GM13976 (cell line): ENCODE results near the gene KRTAP5-5.
"Not testable (repeated sequence)": the region's sequence is repeated elsewhere in the genome, so short reads cannot be mapped to it uniquely, and the experiment has no call there.

Experiments used
- DNase-seq: peaks from one replicate; pipeline ENCODE4 v3.0.0; 2012; ENCODE audit warnings: low spot score
- in situ Hi-C: fragments of 300-500 bp; cut with MboI; formaldehyde crosslinking; loops from one replicate; pipeline ENCODE4 v1.12.0; 2022; ENCODE audit warnings: low sequenced_read_pairs, mixed read lengths, inconsistent platforms; ENCODE audit not compliant: unreplicated experiment
- TF ChIP-seq, protein P1 (sequence below): IDR thresholded peaks from 2 replicates; pipeline ENCODE4 v1.5.1; 2012; ENCODE audit warnings: borderline replicate concordance, mild to moderate bottlenecking; ENCODE audit not compliant: insufficient read depth; ENCODE audit errors: extremely low read depth, missing control alignments, control extremely low read depth

The KRTAP5-5 gene

DNA sequence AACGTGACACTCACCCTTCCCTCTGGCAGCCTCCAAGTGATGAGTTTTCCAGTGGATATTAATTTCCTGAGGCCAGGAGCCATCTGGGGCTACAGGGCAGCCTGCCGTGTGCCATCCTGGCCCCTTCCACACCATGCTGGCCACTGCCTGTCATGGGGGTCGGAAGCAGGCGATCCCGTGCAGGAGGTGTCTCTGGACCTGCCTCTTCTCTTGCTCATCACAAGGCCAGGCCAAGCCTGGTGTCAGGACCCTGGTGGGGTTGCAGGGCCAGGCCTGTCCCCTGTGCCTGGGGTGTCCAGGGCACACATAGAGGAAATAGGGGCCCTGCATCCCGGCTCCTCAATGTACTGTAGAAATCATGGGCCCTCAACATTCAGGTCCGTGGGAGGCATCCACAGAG lies 24.9 kb upstream of the KRTAP5-5 start:
- TF ChIP-seq, protein P1, sequence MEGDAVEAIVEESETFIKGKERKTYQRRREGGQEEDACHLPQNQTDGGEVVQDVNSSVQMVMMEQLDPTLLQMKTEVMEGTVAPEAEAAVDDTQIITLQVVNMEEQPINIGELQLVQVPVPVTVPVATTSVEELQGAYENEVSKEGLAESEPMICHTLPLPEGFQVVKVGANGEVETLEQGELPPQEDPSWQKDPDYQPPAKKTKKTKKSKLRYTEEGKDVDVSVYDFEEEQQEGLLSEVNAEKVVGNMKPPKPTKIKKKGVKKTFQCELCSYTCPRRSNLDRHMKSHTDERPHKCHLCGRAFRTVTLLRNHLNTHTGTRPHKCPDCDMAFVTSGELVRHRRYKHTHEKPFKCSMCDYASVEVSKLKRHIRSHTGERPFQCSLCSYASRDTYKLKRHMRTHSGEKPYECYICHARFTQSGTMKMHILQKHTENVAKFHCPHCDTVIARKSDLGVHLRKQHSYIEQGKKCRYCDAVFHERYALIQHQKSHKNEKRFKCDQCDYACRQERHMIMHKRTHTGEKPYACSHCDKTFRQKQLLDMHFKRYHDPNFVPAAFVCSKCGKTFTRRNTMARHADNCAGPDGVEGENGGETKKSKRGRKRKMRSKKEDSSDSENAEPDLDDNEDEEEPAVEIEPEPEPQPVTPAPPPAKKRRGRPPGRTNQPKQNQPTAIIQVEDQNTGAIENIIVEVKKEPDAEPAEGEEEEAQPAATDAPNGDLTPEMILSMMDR, result no peak
- in situ Hi-C loops, result no loop called here
- no peak for DNase-seq

DNA sequence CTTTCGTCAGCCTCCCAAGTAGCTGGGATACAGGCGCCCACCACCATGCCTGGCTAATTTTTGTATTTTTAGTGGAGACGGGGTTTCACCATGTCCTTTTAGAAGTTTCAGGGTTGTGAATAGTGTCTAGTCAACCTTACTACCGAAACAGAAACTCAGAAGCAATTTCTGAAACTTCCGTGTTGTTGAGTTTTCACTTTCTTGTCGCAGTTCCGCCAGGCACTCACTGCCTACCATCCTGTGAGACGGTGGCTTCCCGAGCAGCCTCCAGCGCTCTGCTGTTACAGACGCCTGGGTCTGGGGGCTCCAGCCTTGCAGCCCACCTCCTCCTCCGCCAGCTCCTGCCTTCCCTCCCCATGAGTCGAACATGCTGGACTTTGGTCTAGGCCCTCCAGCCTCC lies 23.7 kb upstream of the KRTAP5-5 start:
- DNase-seq, result peak; percentile 79
- in situ Hi-C loops, result not testable (repeated sequence)

DNA sequence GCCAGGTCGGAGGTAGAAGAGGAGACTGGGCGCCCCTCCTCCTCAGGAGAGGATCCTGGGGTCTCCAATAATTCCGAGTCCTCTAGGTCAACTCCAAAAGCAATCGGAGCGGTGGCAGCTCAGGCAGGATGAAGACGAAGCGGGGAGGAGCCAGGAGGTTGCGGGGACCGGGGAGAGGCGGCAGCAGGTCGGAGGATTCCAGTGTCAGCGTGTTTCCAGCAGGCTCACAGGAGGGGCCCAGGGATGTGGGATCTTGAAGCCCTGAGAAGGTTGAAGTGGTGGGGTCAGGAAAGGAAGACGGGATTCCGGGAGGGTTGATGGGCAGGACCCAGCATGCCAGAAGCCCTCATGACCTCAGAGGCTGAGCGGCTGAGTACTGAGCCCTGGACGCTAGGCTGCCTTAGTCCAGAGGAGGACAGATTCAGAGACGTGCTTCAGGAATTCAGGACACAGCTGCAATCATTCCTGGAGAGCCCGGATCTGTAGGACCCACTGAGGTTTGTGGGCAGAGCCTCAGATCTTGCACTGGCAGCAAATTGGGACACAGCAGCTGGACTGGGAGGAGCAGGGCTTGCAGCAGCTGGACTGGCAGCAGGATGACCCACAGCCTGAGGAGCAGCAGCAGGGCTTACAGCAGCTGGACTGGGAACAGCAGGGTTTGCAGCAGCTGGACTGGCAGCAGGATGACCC lies 22.3 kb upstream of the KRTAP5-5 start:
- in situ Hi-C loops, DNase-seq: not testable (repeated sequence)

DNA sequence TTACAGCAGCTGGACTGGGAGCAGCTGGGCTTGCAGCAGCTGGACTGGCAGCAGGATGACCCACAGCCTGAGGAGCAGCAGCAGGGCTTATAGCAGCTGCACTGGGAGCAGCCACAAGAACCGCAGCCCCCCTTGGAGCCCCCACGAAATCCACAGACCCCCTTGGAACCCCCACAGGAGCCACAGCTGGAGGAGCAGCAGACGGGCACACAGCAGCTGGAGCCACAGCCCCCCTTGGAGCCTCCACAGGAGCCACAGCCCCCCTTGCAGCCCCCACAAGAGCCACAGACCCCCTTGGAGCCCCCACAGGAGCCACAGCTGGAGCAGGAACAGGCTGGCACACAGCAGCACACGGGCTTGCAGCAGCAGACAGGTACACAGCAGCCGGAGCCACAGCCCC lies 21.7 kb upstream of the KRTAP5-5 start:
- DNase-seq, in situ Hi-C loops: not testable (repeated sequence)

DNA sequence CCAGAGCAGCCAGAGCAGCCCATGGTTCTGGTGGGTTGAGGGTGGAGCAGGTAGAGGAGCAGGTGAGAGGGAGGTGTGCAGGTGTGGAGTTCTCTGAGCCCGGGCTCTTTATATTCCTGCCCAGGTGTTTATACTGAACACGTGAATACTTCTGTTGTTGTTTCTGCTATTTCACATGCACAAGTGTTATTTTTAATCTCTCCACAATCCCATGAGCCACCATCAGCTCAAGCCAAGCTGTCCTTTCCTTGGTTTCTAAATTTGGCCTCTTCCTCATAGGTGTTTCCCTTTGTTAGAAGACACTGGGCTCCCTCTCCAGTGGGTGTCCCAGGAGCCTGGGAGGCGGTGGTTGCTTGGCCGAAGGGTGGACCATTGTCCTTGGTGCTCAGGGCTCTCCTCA lies 21.2 kb upstream of the KRTAP5-5 start, which contains the start of gene KRTAP5-3:
TSS of gene KRTAP5-3 (minus strand) at position 101 of the 400 bp plus-strand sequence. CDS start at position 23, 78 bp downstream.
- TF ChIP-seq, protein P1, result no peak
- in situ Hi-C loops, result no loop called here
- DNase-seq, result no peak

DNA sequence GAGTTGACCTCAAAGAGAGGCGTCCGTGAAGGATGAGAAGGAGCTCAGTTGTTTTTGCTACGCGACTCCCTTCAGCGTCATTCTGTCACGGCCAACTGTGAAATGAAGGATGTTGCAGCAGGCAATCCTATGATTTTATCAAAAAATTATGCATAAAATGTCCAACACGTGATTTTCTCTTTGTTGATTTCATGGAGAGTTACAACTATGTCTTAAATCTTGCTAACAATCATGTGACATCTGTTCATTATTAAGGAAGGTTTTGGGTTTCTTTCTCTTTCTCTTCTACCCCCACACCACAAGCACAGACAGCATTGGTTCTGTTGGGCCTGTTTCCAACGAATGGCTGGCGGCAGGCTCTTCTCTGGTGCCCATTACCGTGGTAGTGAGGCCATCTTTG lies 11.3 kb upstream of the KRTAP5-5 start:
- TF ChIP-seq, protein P1, result no peak
- in situ Hi-C loops, result no loop called here
- no peak for DNase-seq

DNA sequence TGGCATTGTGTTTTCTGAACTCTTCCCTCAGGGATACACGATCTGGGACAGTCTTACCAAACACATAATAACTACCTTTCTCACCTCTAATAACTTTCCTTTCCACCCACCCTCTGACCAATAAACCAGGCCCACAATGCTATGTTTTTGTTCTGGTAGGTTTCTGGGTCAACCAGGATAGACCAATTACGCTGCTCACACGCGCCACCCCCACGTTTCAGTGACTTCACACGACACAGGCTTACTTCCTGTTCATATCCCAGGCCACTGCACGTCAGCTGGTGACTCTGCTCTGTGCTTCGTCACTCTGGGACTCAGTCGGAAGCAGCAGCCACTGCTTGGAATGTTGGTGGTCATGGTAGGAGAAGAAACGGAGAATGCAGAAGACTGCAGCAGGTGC lies 10.1 kb upstream of the KRTAP5-5 start:
- in situ Hi-C loops, result no loop called here
- no peak for DNase-seq
- TF ChIP-seq, protein P1, result no peak

DNA sequence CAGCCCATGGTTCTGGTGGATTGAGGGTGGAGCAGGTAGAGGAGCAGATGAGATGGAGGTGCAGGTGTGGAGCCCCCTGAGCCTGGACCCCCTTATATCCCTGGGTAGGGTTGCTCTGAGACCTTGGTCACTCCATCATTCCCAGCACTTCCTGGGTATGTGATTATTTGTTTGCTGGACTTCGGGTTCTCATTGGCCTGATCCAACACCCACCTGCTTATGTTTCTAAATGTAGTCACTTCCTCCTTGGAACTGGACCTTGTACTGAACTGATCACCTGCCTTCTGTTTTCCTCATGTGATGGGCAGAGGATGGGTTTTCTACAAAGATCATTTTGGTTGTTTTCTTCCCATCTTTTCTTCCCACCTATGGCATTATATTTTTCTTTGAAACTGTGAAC lies 7.5 kb upstream of the KRTAP5-5 start, which contains the start of gene KRTAP5-4:
TSS of gene KRTAP5-4 (minus strand) at position 53 of the 400 bp plus-strand sequence. CDS start at position 8, 45 bp downstream.
- no peak for DNase-seq
- in situ Hi-C loops, result no loop called here
- TF ChIP-seq, protein P1, result no peak
